H1 (cell line): Measurements from ENCODE around the gene CEP135. TPM values are rescaled to one million over a fixed set of nuclear protein-coding genes. Genes with fewer than 3 reads are reported as not detected.

Experiments
- CEBPB ChIP-seq: IDR thresholded peaks from 2 replicates; pipeline ENCODE4 v1.6.1; 2012; ENCODE audit warnings: low read depth, low read length
- CHD1 ChIP-seq: IDR thresholded peaks from 2 replicates; pipeline ENCODE4 v1.6.1; 2012; ENCODE audit warnings: low read depth, low read length, improper control_type of control experiment
- GABPA ChIP-seq: IDR thresholded peaks from 2 replicates; pipeline ENCODE4 v1.6.1; 2011; ENCODE audit warnings: mild to moderate bottlenecking, low read length, moderate library complexity, borderline replicate concordance; ENCODE audit not compliant: insufficient read depth
- GTF2F1 ChIP-seq: IDR thresholded peaks from 2 replicates; pipeline ENCODE4 v1.6.1; 2012; ENCODE audit warnings: low read depth, low read length, improper control_type of control experiment, borderline replicate concordance
- JUND ChIP-seq: IDR thresholded peaks from 2 replicates; pipeline ENCODE4 v1.6.1; 2011; ENCODE audit warnings: mild to moderate bottlenecking, improper control_type of control experiment, low read length
- NRF1 ChIP-seq: IDR thresholded peaks from 2 replicates; pipeline ENCODE4 v1.6.1; 2011; ENCODE audit warnings: mild to moderate bottlenecking, low read depth, low read length, improper control_type of control experiment
- PHF8 ChIP-seq: fragments of 200-600 bp; sonication (generic); conservative IDR thresholded peaks from 2 replicates; pipeline ENCODE4 v1.7.1; 2012; ENCODE audit warnings: low read depth, mild to moderate bottlenecking, inconsistent platforms, low read length, moderate library complexity
- RXRA ChIP-seq: IDR thresholded peaks from 2 replicates; pipeline ENCODE4 v1.6.1; 2011; ENCODE audit warnings: low read depth, mild to moderate bottlenecking, low read length, moderate library complexity; ENCODE audit not compliant: insufficient read depth
- polyA plus RNA-seq, 7 experiments: library from polyadenylated mRNA; depleted of rRNA in 3 of 7; stranded (reverse) in 5 of 7; unstranded in 2 of 7; fragments of >200 nt in 5 of 7; fragments of 200-250 nt in 2 of 7; gene quantifications; 1 replicate in 5 of 7; 2 replicates in 1 of 7; 4 replicates in 1 of 7; pipeline versions ENCODE4 v1.2.1 to v1.2.3, GENCODE V29; 2011 to 2013; ENCODE audit warnings: missing spikeins in 2 of 7, mixed read lengths in 2 of 7
- total RNA-seq: library from RNA; stranded (reverse); fragmentation: NEBNext Ultra II Directional; extraction: Animal tissue kit (Norgen Biotek cat#: 25700); gene quantifications from 2 replicates; pipeline ENCODE4 v1.2.1, GENCODE V29; 2021

The CEP135 gene
- total and polyA plus RNA-seq, 2 of the 8 experiments (the other 6 are each of a cell fraction or from before 2014, with no cell fraction given) = 2.7 to 14.5 TPM

DNA sequence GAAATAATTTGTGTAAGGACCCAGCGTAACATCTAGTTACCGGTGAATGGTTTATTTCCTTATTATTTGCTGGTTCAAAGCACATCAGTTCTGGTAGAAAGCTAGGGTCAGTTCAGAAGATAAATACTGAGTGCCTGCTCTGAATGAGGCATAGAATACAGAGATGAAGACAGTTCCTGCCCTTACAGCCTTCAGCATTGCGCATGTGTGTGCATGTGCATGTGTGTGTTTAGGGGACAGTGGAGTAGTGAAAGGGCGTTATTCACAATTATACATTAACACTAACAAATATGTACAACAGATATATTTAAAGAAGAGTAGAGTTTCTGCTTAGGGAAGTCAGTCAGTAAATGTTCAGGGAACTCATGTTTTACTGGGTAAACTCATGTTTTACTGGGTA, 29.1 kb downstream of the CEP135 start (continued):
- TF ChIP-seq RXRA (no peak), PHF8 (no peak), NRF1 (no peak), CEBPB (no peak), JUND (no peak), GABPA (no peak), CHD1 (no peak), GTF2F1 (no peak)
